OCI-LY7 (cell line): ENCODE results near the gene HIP1R.

Source experiments
- EZH2phosphoT487 ChIP-seq: fragments of 200-600 bp; sonication (generic); IDR thresholded peaks from 2 replicates; pipeline ENCODE4 v1.6.1; 2018; ENCODE audit warnings: low read depth, borderline replicate concordance, mild to moderate bottlenecking, mixed run types, antibody characterized with exemption, low read length, moderate library complexity, mixed read lengths
- TF ChIP-seq, protein P1 (sequence below): fragments of 200-600 bp; sonication (generic); conservative IDR thresholded peaks from 2 replicates; pipeline ENCODE4 v1.5.1; 2014; ENCODE audit warnings: mild to moderate bottlenecking, antibody characterized with exemption, low read length, moderate library complexity, mixed read lengths

DNA sequence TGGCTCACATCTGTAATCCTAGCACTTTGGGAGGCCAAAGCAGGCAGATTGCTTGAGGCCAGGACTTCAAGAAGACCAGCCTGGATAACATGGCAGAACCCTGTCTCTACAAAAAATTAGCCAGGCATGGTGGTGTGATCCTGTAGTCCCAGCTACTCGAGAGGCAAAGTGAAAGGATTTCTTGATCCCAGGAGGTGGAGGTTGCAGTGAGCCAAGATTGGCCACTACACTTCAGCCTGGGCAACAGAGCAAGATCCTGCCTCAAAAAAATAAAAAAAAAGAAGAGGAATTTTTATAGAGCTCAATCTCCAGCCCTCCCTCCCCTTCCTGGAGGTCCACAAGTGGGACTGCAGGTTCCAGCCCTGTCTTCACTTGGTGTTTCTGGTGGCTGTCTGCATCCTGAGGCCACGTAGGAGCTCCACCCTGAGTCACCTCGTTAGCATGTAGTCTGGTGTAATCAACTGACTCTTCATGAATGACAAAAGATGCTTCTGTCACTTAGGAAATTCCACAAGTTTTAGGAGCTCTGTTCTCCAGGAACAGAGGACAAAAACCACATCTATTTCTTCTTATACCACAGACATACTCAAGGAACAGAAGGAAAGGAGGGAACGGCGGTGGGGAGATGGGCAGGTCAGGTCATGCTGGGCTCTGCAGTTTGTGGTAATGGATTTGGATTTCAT is 44.7 kb upstream of the HIP1R start:
- TF ChIP-seq, protein P1, sequence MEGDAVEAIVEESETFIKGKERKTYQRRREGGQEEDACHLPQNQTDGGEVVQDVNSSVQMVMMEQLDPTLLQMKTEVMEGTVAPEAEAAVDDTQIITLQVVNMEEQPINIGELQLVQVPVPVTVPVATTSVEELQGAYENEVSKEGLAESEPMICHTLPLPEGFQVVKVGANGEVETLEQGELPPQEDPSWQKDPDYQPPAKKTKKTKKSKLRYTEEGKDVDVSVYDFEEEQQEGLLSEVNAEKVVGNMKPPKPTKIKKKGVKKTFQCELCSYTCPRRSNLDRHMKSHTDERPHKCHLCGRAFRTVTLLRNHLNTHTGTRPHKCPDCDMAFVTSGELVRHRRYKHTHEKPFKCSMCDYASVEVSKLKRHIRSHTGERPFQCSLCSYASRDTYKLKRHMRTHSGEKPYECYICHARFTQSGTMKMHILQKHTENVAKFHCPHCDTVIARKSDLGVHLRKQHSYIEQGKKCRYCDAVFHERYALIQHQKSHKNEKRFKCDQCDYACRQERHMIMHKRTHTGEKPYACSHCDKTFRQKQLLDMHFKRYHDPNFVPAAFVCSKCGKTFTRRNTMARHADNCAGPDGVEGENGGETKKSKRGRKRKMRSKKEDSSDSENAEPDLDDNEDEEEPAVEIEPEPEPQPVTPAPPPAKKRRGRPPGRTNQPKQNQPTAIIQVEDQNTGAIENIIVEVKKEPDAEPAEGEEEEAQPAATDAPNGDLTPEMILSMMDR, result no peak
- TF ChIP-seq EZH2phosphoT487, result no peak
